GM19395 (cell line): Measurements from ENCODE around the gene MAT2A.
A peak's percentile ranks its signal among the peaks of the same experiment; 100 is the strongest.
"Not testable (repeated sequence)": the region's sequence is repeated elsewhere in the genome, so short reads cannot be mapped to it uniquely, and the experiment has no call there.

Experiments
- ATAC-seq: cut with Tn5 transposase; IDR thresholded peaks from one replicate; pipeline ENCODE4 v1.9.1; 2021; ENCODE audit warnings: mild to moderate bottlenecking, moderate library complexity; ENCODE audit not compliant: unreplicated experiment

MAT2A gene

GRCh38 chr2:85578243-85579180 lies 39.5 kb downstream of the MAT2A start:
- ATAC-seq = peak; percentile 50

GRCh38 chr2:85579266-85579935 lies 40.4 kb downstream of the MAT2A start:
- ATAC-seq = no peak

- ATAC-seq = no peak
Observed at GRCh38 chr2:85580206-85580605, 41.2 kb downstream of the MAT2A start.

GRCh38 chr2:85582492-85582891 lies 43.5 kb downstream of the MAT2A start:
- ATAC-seq = no peak

- peak; percentile 17 for ATAC-seq
Observed at GRCh38 chr2:85583667-85584353, 44.8 kb downstream of the MAT2A start.

- peak; percentile 61 for ATAC-seq
Observed at GRCh38 chr2:85584354-85584856, 45.4 kb downstream of the MAT2A start, which contains the start of gene VAMP5. Gene VAMP5, plus strand, starts transcription at chr2:85584431. Its CDS starts 60 bp downstream, at chr2:85584491.

GRCh38 chr2:85584857-85585780 lies 46.2 kb downstream of the MAT2A start:
- peak; percentile 61 for ATAC-seq

DNA sequence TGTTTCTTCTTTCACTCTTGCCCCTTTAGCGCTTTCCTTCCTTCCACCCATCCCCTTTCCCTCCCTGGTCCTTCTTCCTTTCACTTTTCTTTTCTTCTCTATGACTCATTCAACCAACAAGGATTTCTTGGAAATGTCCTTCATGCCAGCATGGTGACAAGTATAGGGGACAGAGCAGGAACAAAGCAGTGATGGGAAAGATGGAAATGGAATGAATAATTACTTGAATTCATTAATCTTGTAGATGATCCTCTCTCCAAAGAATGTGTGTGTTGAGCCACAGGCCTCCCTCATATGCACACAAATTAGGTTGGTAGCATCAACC lies 46.8 kb downstream of the MAT2A start:
- no peak for ATAC-seq

DNA sequence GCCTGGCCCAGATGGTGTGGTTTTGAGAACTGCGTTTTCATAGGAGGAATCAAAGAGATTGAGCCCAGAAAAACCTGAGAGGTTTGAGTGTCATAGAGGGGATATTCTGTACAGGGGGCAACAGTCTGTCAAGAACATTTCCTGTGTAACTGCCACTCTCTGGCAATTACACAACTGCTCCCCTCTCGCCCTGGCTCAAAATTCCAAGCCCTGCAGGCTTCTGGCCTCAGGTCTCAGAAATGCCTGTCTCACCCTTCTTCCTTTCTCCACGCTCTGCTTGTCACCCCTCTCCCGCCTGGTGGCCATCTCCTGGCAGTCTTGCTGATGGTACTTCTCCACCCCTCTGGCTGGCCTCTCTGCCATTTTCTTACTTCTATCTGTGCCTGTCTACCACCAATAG lies 49.3 kb downstream of the MAT2A start:
- ATAC-seq = no peak

- no peak for ATAC-seq
Observed at GRCh38 chr2:85588645-85589044, 49.7 kb downstream of the MAT2A start.

- no peak for ATAC-seq
Observed at GRCh38 chr2:85589181-85589580, 50.2 kb downstream of the MAT2A start.

DNA sequence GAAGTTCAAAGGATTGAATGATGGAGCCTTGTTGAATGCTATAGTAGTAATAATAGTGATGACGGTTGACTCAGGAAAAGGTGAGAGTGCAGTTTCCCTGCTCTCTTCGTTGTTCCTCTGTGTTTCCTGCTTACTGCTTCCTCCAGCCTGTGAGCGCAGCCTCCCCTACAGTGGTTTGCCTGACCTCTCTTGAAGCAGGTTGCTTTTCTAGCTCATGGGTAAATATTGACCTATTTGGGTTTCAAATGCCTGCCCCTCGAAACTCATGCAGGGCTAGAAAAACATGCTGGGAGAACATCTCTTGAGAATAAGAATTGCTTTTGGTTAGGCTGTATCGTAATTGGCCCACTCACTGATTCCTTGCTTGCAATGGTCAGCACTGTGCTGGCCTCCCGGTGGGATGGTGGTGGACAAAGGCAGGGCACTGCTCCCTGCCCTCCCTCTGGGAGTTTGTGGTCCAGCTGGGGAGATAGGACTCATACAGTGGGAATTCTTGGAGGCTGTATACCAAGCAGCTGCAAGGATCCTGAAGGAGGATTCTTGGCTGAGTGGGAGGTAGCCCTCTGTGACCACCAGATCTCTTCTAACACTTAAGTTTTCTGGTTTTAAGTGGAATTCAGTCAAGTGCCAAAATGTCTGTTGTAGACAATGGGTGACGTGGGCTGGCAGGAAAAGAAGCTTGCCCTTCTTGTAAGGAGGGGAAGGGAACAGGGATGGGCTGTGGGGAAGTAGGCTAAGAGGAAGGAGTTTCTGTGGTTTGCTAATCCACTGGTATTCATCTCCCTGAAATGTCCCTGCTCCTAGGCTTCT lies 51.2 kb downstream of the MAT2A start:
- no peak for ATAC-seq

DNA sequence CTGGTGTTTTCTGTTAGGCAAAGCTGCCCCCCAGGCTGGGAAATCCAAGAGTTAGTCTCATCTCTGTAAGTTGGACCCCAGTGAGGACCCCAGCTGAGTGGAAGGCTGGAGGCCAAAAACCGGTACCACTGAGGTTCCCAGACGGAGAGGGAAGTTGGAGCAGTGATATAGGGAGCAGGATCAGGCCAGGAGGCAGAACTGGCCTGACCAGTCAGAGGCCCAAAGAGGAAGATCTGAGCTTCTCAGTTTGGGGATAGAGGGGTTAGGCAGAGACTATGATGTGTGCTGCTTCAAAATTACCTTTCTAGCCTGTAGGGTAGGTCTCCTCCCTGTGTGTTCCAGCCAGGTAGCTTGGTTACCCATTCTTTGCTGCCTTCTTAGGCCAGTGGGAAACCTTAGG lies 52.0 kb downstream of the MAT2A start:
- no peak for ATAC-seq

DNA sequence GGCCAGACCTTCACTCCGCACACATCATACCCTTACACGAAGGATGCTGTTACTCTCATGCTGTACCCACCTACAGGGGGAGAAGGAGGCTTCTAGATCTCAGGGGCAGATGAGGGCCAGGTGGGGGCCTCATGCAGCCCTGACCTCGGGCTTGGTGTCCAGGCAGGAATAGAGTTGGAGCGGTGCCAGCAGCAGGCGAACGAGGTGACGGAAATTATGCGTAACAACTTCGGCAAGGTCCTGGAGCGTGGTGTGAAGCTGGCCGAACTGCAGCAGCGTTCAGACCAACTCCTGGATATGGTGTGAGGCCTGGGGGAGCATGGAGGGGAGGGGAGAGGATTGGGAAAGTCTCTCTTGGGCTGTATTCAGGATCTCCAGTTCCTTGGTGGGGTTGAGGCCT lies 52.6 kb downstream of the MAT2A start:
- no peak for ATAC-seq

DNA sequence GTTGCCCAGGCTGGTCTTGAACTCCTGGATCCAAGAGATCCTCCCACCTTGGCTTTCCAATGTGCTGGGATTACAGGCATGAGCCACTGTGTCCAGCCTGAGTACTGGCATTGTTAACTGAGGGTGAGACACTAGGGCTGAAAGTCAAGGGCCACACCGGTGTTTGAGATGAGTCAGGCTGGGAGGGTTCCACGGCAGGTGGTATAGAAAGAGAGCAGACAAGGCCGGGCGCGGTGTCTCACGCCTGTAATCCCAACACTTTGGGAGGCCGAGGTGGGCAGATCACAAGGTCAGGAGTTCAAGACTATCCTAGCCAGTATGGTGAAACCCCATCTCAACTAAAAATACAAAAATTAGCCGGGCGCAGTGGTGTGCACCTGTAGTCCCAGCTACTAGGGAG lies 53.3 kb downstream of the MAT2A start:
- not testable (repeated sequence) for ATAC-seq

GRCh38 chr2:85593023-85593422 lies 54.1 kb downstream of the MAT2A start:
- no peak for ATAC-seq
